GM12878 (cell line): Measurements from ENCODE around the gene SKA1. TPM values are rescaled to one million over a fixed set of nuclear protein-coding genes. Genes with fewer than 3 reads are reported as not detected.

Experiments
- ATAC-seq: fragments of 200-7000 bp; cut with Tn5 transposase; 3 replicates; pipeline ENCODE4 v1.9.1; 2020; ENCODE audit warnings: mild to moderate bottlenecking, moderate library complexity
- BruUV-seq: library from RNA; stranded (reverse); fragments of 400-500 nt; replicated peaks from 2 replicates; lab custom pipeline; 2021; lab: Mats Ljungman, UMichigan
- CTCF ChIA-PET: fragments of 300-600 bp; sonication (Branson Sonifier 250); formaldehyde crosslinking; extraction: SDS; loops from one replicate; lab custom pipeline; 2021; ENCODE audit warnings: inconsistent platforms; lab: Yijun Ruan, JAX
- POLR2A ChIA-PET: fragments of 350-600 bp; formaldehyde crosslinking; extraction: SDS; loops from one replicate; lab custom pipeline; 2021; ENCODE audit warnings: inconsistent platforms; lab: Charles Lee
- RAD21 ChIA-PET: fragments of 300-600 bp; sonication (Branson Sonifier 250); formaldehyde crosslinking; loops from one replicate; lab custom pipeline; 2023; ENCODE audit warnings: antibody characterized with exemption; ENCODE audit not compliant: unreplicated experiment; lab: Charles Lee
- SMC1A ChIA-PET: fragments of 300-600 bp; sonication (Branson Sonifier 250); formaldehyde crosslinking; loops from one replicate; lab custom pipeline; 2023; ENCODE audit not compliant: unreplicated experiment, uncharacterized antibody; lab: Charles Lee
- DNase-seq: peaks from one replicate; pipeline ENCODE4 v3.0.0-alpha.2; 2011; ENCODE audit warnings: low read depth, low spot score
- FAIRE-seq: peaks from 3 replicates; lab custom pipeline; 2011; peaks lifted over from hg19 to GRCh38; lab: Jason Lieb, UNC
- H2AFZ ChIP-seq: 2 replicates; pipeline ENCODE4 v1.6.0; 2011; ENCODE audit warnings: low read depth, low read length, control low read depth; ENCODE audit not compliant: control insufficient read depth
- H3K27ac ChIP-seq: 2 replicates; pipeline ENCODE4 v1.5.1; 2011; ENCODE audit warnings: control low read depth; ENCODE audit not compliant: control insufficient read depth, insufficient read depth
- H3K27me3 ChIP-seq, 2 experiments: replicated peaks in 1 of 2; 2 replicates each; pipeline versions ENCODE4 v1.6.0 to v1.6.1; 2011; ENCODE audit warnings: low read length in 1 of 2; ENCODE audit not compliant: control insufficient read depth in 2 of 2, insufficient read depth in 2 of 2
- H3K36me3 ChIP-seq, 2 experiments: 2 replicates each; pipeline ENCODE4 v1.5.1; 2011; ENCODE audit warnings: low read length in 1 of 2; ENCODE audit not compliant: control insufficient read depth in 2 of 2, insufficient read depth in 2 of 2
- H3K4me1 ChIP-seq: 2 replicates; pipeline ENCODE4 v1.6.1; 2011; ENCODE audit warnings: mild to moderate bottlenecking, low read length, moderate library complexity, mixed read lengths; ENCODE audit not compliant: control insufficient read depth, insufficient read depth
- H3K4me2 ChIP-seq: 2 replicates; pipeline ENCODE4 v1.6.0; 2011; ENCODE audit warnings: control low read depth; ENCODE audit not compliant: control insufficient read depth, insufficient read depth
- H3K4me3 ChIP-seq: fragments of 200-600 bp; sonication (generic); 2 replicates; pipeline ENCODE4 v1.5.1; 2016
- H3K79me2 ChIP-seq: 2 replicates; pipeline ENCODE4 v1.6.0; 2011; ENCODE audit warnings: low read length; ENCODE audit not compliant: control insufficient read depth, insufficient read depth
- H3K9ac ChIP-seq: 2 replicates; pipeline ENCODE4 v1.8.0; 2011; ENCODE audit warnings: low read length, control low read depth, mixed read lengths; ENCODE audit not compliant: control insufficient read depth, insufficient read depth
- H3K9me3 ChIP-seq: replicated peaks from 3 replicates; pipeline ENCODE4 v1.5.1; 2011; ENCODE audit warnings: mild to moderate bottlenecking, low read length; ENCODE audit not compliant: control insufficient read depth, insufficient read depth
- H4K20me1 ChIP-seq: 2 replicates; pipeline ENCODE4 v1.6.0; 2011; ENCODE audit not compliant: control insufficient read depth, insufficient read depth
- BACH1 ChIP-seq: fragments of 450-650 bp; IDR thresholded peaks from 2 replicates; pipeline ENCODE4 v1.6.1; 2017; ENCODE audit warnings: mild to moderate bottlenecking, borderline replicate concordance
- BCL11A ChIP-seq: IDR thresholded peaks from 2 replicates; pipeline ENCODE4 v1.6.1; 2011; ENCODE audit warnings: low read depth, low read length
- MEF2B ChIP-seq: fragments of 450-650 bp; IDR thresholded peaks from 2 replicates; pipeline ENCODE4 v1.6.1; 2018; ENCODE audit warnings: mild to moderate bottlenecking, moderate library complexity; ENCODE audit not compliant: partially characterized antibody, poor library complexity, severe bottlenecking
- NR2C1 ChIP-seq: fragments of 450-650 bp; IDR thresholded peaks from 2 replicates; pipeline ENCODE4 v1.6.1; 2017; ENCODE audit warnings: antibody characterized with exemption, mild to moderate bottlenecking, moderate library complexity
- NR2F1 ChIP-seq: fragments of 450-650 bp; conservative IDR thresholded peaks from 2 replicates; pipeline ENCODE4 v1.6.1; 2017; ENCODE audit warnings: mild to moderate bottlenecking
- RB1 ChIP-seq: fragments of 450-650 bp; formaldehyde crosslinking; IDR thresholded peaks from 2 replicates; pipeline ENCODE4 v1.6.1; 2017; ENCODE audit warnings: mild to moderate bottlenecking, borderline replicate concordance
- SRF ChIP-seq, 2 experiments: IDR thresholded peaks; 2 replicates each; pipeline ENCODE4 v1.6.1; 2011; ENCODE audit warnings: low read depth in 2 of 2, low read length in 2 of 2, mild to moderate bottlenecking in 1 of 2, moderate library complexity in 1 of 2
- WGBS: methylation state at CpG from one replicate; pipeline ENCODE4 v1.1.6; 2016; ENCODE audit warnings: low lambda C conversion rate; ENCODE audit not compliant: insufficient replicate concordance, insufficient coverage; ENCODE audit errors: missing lambda C conversion rate; 5-methylcytosine and 5-hydroxymethylcytosine counted together
- in situ Hi-C: fragments of 300-500 bp; cut with MboI; formaldehyde crosslinking; loops from 9 replicates; pipeline ENCODE4 v1.14.3; 2018; ENCODE audit warnings: mixed read lengths
- intact Hi-C: fragments of 100-400 bp; cut with micrococcal nuclease; formaldehyde crosslinking; loops from one replicate; pipeline ENCODE4 v1.14.2; 2022; ENCODE audit not compliant: unreplicated experiment
- polyA plus RNA-seq, 11 experiments: library from polyadenylated mRNA; depleted of rRNA in 4 of 11; unstranded in 6 of 11; stranded (reverse) in 5 of 11; fragments of >200 nt; fragmentation: Nextera tagmentation in 4 of 11; fragmentation: Illumina TruSeq in 1 of 11; extraction: Ambion mirVana in 4 of 11; extraction: Trizol in 1 of 11; gene quantifications; 1 replicate in 1 of 11; 2 replicates in 10 of 11; pipeline versions ENCODE4 v1.2.1 to v1.2.3, GENCODE V29; 2011 to 2016; ENCODE audit warnings: inconsistent platforms in 2 of 11, missing spikeins in 2 of 11, low read depth in 1 of 11
- total RNA-seq, 4 experiments: library from RNA; depleted of rRNA in 3 of 4; stranded (reverse); fragments of >200 nt in 3 of 4; fragmentation: Illumina TruSeq in 1 of 4; extraction: Trizol in 1 of 4; gene quantifications; 2 replicates each; pipeline versions ENCODE4 v1.2.1 to v1.2.3, GENCODE V29; 2013 to 2021

The SKA1 gene
- total and polyA plus RNA-seq, 10 of the 15 experiments (the other 5 are each of a cell fraction or from before 2014, with no cell fraction given) = 16.4 to 36.7 (median 31.1) TPM

- peak; percentile 60; the same call in 1 of the 2 replicates for TF ChIP-seq BCL11A
- TF ChIP-seq SRF (IDR thresholded peaks at IDR 0.05; ENCODE audit: low read depth in 2 of 2, low read length in 2 of 2) = peak in 1 of 2 experiments; percentile 67; a peak in 2 of 4 replicates
- peak; percentile 49; the same call in 1 of the 2 replicates for TF ChIP-seq BACH1
- TF ChIP-seq NR2F1 = peak; percentile 90
- peak; percentile 30 for TF ChIP-seq MEF2B
Observed at GRCh38 chr18:50356036-50356945, 18.6 kb upstream of the SKA1 start (continued).

DNA sequence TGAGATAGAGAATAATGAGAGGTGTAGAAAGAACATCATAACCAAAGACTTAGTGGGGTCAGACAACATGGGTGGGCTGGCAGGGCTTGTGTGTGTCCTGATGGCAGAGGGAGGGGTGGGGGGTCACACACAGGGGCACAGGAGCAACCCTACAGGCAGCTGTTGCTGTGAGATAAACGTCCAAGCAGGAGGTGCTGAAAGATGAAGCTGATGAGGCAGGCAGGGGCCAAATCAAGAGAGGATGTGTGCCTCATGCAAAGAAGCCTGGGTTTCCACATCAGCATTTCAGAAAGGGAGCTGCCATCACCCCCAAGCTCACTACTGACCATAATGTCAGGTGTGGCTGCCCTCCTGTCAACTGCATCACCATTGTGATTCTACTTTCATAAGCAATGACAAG lies 16.0 kb upstream of the SKA1 start:
- no peaks in the 10 kb centered on the region for H4K20me1 ChIP-seq
- H2AFZ ChIP-seq = no peak overlapping the region
- intact Hi-C loops (loop anchor here (5.0 to 10.0 kb wide), 2 partner anchors 157 to 224 kb away; no protein-coding TSS in a partner anchor), in situ Hi-C loops (loop anchor here (5.0 to 10.0 kb wide), 3 partner anchors 74 to 244 kb away; partner anchors contain the start of genes CXXC1 and MBD1)
- ChIA-PET POLR2A (interaction anchor here (0.6 to 1.5 kb wide), 3 partner anchors 13 to 16 kb away, joined by 3 to 4 read pairs (median 4); partner anchors contain the start of gene SKA1), RAD21 (interaction anchor here (0.7 to 5.5 kb wide), 4 partner anchors 44 to 163 kb away, joined by 3 to 42 read pairs (median 3); partner anchors contain the start of gene CFAP53), CTCF (interaction anchor here (0.9 to 8.4 kb wide), 5 partner anchors 18 to 162 kb away, joined by 3 to 226 read pairs (median 4); no protein-coding TSS in a partner anchor), SMC1A (interaction anchor here (1.0 to 6.4 kb wide), 7 partner anchors 35 to 155 kb away, joined by 3 to 145 read pairs (median 6); partner anchors contain the start of gene CFAP53)
- no peaks in the 10 kb centered on the region for H3K79me2 ChIP-seq
- no peaks in the 10 kb centered on the region; a peak in 2 of 4 replicates for H3K27me3 ChIP-seq
- no peaks in the 10 kb centered on the region for H3K36me3 ChIP-seq
- no peak for DNase-seq
- no peak overlapping the region for H3K4me2 ChIP-seq
- H3K9me3 ChIP-seq = peaks cover 2% of the 10 kb centered on the region; the same call in 2 of the 3 replicates
- peaks cover 15% of the 10 kb centered on the region for H3K4me1 ChIP-seq
- no peak for TF ChIP-seq RB1
- TF ChIP-seq NR2C1 = no peak
- 0% methylated on average over 1 of the region's 1 CpG for WGBS
- H3K9ac ChIP-seq = no peak overlapping the region
- H3K27ac ChIP-seq = no peak overlapping the region
- FAIRE-seq = no peak
- BruUV-seq = no TSS peak
- no peak for ATAC-seq
- H3K4me3 ChIP-seq = no peak overlapping the region
